Hepatic stellate cell (primary cell): Measurements from ENCODE around the gene ATRN.

ENCODE experiments used
- DNase-seq: peaks from one replicate; pipeline ENCODE4 v3.0.0; 2011; ENCODE audit warnings: low spot score

ATRN gene

GRCh38 chr20:3674995-3675900 lies 204.4 kb downstream of the ATRN start:
- no peak for DNase-seq

GRCh38 chr20:3677733-3678132 lies 206.9 kb downstream of the ATRN start:
- no peak for DNase-seq

GRCh38 chr20:3678198-3678597 lies 207.4 kb downstream of the ATRN start:
- DNase-seq = no peak

GRCh38 chr20:3678856-3679720 lies 208.3 kb downstream of the ATRN start:
- no peak for DNase-seq

- DNase-seq = peak; percentile 68
These were observed 209.2 kb downstream of the ATRN start for GRCh38 chr20:3679749-3680700.

- DNase-seq = no peak
These were observed 210.0 kb downstream of the ATRN start for GRCh38 chr20:3680701-3681351.

- no peak for DNase-seq
These were observed 210.6 kb downstream of the ATRN start for GRCh38 chr20:3681352-3681930.

GRCh38 chr20:3681931-3682781 lies 211.3 kb downstream of the ATRN start, which contains the start of gene ADAM33:
Gene ADAM33, minus strand, starts transcription at chr20:3682010. Its CDS starts 6 bp downstream, at chr20:3682004.
- DNase-seq = no peak

- DNase-seq = no peak
These were observed 214.5 kb downstream of the ATRN start for GRCh38 chr20:3685341-3685740.

- DNase-seq = no peak
These were observed 215.6 kb downstream of the ATRN start for GRCh38 chr20:3686421-3686820.

- DNase-seq = peak; percentile 87
These were observed 216.1 kb downstream of the ATRN start for GRCh38 chr20:3686867-3687321.

- DNase-seq = peak; percentile 88
These were observed 216.8 kb downstream of the ATRN start for GRCh38 chr20:3687655-3688054.

- no peak for DNase-seq
These were observed 219.2 kb downstream of the ATRN start for GRCh38 chr20:3689978-3690377.

- no peak for DNase-seq
These were observed 219.6 kb downstream of the ATRN start for GRCh38 chr20:3690413-3690812.

- DNase-seq = no peak
These were observed 220.5 kb downstream of the ATRN start for GRCh38 chr20:3691306-3691705.

- no peak for DNase-seq
These were observed 221.1 kb downstream of the ATRN start for GRCh38 chr20:3691897-3692296.

GRCh38 chr20:3692706-3693294 lies 222.0 kb downstream of the ATRN start:
- DNase-seq = no peak

GRCh38 chr20:3693376-3693775 lies 222.6 kb downstream of the ATRN start:
- DNase-seq = no peak

- no peak for DNase-seq
These were observed 224.0 kb downstream of the ATRN start for GRCh38 chr20:3694864-3695263.
